OCI-LY3 (cell line): Measurements from ENCODE around the gene LIX1.

Experiments used
- H2AFZ ChIP-seq: fragments of 200-600, 300-600 bp; shearing (Covaris generic); 2 replicates; pipeline ENCODE4 v1.6.0; 2014; ENCODE audit warnings: antibody characterized with exemption, low read depth, low read length
- H3K27ac ChIP-seq: fragments of 200-600, 300-600 bp; sonication (generic); 2 replicates; pipeline ENCODE4 v1.5.1; 2014; ENCODE audit warnings: mild to moderate bottlenecking, low read length, moderate library complexity, mixed read lengths
- H3K27me3 ChIP-seq: fragments of 200-600, 300-600 bp; sonication (generic); 2 replicates; pipeline ENCODE4 v1.6.1; 2014; ENCODE audit warnings: low read depth, low read length, mixed read lengths
- H3K36me3 ChIP-seq: fragments of 200-600, 300-600 bp; sonication (generic); replicated peaks from 2 replicates; pipeline ENCODE3; 2014; ENCODE audit warnings: low read depth, low read length, mixed read lengths
- H3K4me1 ChIP-seq: fragments of 300-600, 200-600 bp; sonication (generic); 2 replicates; pipeline ENCODE4 v1.6.1; 2014; ENCODE audit warnings: low read length, mixed read lengths
- H3K4me2 ChIP-seq: fragments of 200-600, 300-600 bp; sonication (generic); 2 replicates; pipeline ENCODE4 v1.6.1; 2014; ENCODE audit warnings: low read length, mixed read lengths
- H3K4me3 ChIP-seq: fragments of 300-600, 200-600 bp; sonication (generic); 2 replicates; pipeline ENCODE4 v1.5.1; 2014; ENCODE audit warnings: antibody characterized with exemption, mild to moderate bottlenecking, low read length, moderate library complexity
- H3K79me2 ChIP-seq: fragments of 300-600, 200-600 bp; shearing (Covaris generic); 2 replicates; pipeline ENCODE4 v1.6.1; 2014; ENCODE audit warnings: mild to moderate bottlenecking, low read length, mixed read lengths
- H3K9ac ChIP-seq: fragments of 300-600, 200-600 bp; shearing (Covaris generic); 2 replicates; pipeline ENCODE4 v1.6.0; 2014; ENCODE audit warnings: mild to moderate bottlenecking, low read length, moderate library complexity
- H3K9me3 ChIP-seq: fragments of 200-600, 300-600 bp; shearing (Covaris generic); 2 replicates; pipeline ENCODE4 v1.6.1; 2014; ENCODE audit warnings: low read length, mixed read lengths; ENCODE audit not compliant: insufficient read depth
- H4K20me1 ChIP-seq: fragments of 200-600, 300-600 bp; sonication (generic); 2 replicates; pipeline ENCODE4 v1.6.1; 2016; ENCODE audit warnings: low read length, mixed read lengths; ENCODE audit not compliant: insufficient read depth
- EZH2phosphoT487 ChIP-seq: fragments of 200-600 bp; shearing (Covaris generic); IDR thresholded peaks from 2 replicates; pipeline ENCODE4 v1.6.1; 2018; ENCODE audit warnings: antibody characterized with exemption, mixed run types, low read depth
- TF ChIP-seq, protein P1 (sequence below): fragments of 200-600, 300-600 bp; sonication (generic); IDR thresholded peaks from 2 replicates; pipeline ENCODE4 v1.5.1; 2014; ENCODE audit warnings: antibody characterized with exemption, low read length, low read depth

LIX1 gene

DNA sequence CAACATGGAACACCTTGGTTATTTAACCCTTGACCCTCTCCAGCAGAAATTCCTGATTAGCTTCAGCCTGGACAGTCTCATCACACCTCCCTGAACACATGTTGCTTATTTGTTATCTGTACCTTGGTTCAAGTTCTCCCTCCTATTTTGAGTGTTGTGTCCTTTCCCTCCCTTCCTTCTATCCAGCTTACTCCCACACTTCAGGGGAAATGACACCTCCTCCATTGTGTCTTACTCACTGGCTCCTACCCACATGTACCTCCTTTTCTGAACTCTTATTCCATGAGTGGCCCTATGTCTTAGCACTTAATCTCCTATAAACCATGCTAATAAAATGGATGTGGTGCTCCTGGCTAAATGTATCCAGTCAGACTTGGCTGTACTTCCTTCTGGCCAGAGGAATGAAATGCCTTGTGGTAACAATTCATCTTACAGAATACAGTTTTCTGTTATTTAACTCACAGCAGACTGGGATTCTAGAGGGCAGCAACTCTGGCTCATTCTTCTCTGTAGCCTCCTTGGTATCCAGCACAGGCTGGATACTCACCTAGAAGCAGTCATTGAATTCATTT, 11.2 kb downstream of the LIX1 start:
- no peaks in the 10 kb centered on the region for H3K4me1 ChIP-seq
- no peak overlapping the region for H3K4me2 ChIP-seq
- H3K9ac ChIP-seq, result no peak overlapping the region
- H3K36me3 ChIP-seq, result no peaks in the 10 kb centered on the region
- no peak overlapping the region for H3K4me3 ChIP-seq
- no peaks in the 10 kb centered on the region for H3K9me3 ChIP-seq
- TF ChIP-seq, protein P1, sequence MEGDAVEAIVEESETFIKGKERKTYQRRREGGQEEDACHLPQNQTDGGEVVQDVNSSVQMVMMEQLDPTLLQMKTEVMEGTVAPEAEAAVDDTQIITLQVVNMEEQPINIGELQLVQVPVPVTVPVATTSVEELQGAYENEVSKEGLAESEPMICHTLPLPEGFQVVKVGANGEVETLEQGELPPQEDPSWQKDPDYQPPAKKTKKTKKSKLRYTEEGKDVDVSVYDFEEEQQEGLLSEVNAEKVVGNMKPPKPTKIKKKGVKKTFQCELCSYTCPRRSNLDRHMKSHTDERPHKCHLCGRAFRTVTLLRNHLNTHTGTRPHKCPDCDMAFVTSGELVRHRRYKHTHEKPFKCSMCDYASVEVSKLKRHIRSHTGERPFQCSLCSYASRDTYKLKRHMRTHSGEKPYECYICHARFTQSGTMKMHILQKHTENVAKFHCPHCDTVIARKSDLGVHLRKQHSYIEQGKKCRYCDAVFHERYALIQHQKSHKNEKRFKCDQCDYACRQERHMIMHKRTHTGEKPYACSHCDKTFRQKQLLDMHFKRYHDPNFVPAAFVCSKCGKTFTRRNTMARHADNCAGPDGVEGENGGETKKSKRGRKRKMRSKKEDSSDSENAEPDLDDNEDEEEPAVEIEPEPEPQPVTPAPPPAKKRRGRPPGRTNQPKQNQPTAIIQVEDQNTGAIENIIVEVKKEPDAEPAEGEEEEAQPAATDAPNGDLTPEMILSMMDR, result no peak
- no peak for TF ChIP-seq EZH2phosphoT487
- H2AFZ ChIP-seq, result no peak overlapping the region
- no peak overlapping the region for H3K27ac ChIP-seq
- H3K27me3 ChIP-seq, result no peaks in the 10 kb centered on the region
- no peaks in the 10 kb centered on the region for H3K79me2 ChIP-seq
- H4K20me1 ChIP-seq, result no peaks in the 10 kb centered on the region

DNA sequence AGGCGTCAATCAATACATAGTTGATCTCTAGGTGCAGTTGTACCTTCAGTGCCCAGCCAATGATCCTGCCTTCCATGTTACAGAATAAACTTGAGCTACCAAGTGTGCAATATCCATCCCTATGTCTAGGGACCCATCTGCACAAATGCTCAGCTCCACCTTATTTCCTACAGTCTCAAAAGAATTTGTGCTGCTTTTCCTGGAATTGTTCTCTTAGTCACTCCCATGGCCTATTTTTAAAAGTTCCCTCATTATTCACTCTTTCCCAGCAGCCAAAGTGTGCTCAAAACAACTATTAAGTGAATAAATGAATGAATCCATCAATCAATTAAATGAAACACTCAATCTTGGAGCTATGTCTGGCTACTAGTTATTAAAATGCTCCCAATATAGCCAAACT, 14.7 kb downstream of the LIX1 start:
- Histone ChIP-seq H3K36me3 (no peaks in the 10 kb centered on the region), H3K79me2 (no peaks in the 10 kb centered on the region), H4K20me1 (no peaks in the 10 kb centered on the region), H3K9me3 (no peaks in the 10 kb centered on the region), H3K9ac (no peak overlapping the region), H2AFZ (no peak overlapping the region), H3K4me3 (no peak overlapping the region), H3K4me1 (no peaks in the 10 kb centered on the region), H3K27ac (no peak overlapping the region), H3K27me3 (peaks cover 1% of the 10 kb centered on the region; the same call in 1 of the 2 replicates), H3K4me2 (no peak overlapping the region)
- no peak for TF ChIP-seq EZH2phosphoT487
- TF ChIP-seq, protein P1, result no peak

DNA sequence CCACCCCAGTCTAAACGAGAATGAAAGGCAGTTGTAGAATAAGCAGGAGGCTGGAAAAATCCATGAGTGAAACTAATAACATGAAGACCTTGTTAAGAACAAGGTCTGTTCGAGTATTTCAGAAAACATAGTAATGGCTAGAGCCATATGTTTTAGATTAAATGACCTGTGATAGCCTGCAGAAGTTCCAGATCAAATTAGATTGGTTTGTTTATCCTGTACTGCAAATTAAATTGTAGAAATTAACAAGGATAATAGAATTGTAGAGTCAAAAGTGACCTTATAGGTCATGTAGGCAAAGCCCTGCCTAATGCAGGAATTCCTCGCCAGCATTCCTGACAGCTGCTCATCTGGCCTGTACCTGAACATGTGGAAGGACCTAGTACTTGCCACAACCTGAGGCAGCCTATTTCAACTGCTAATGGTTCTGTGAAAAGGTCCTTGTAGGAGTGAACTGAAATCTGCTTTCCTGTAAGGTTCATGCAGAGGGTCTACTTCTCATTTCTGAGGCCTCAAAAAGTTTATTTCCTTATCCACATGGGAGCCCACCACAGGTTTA, 17.2 kb downstream of the LIX1 start:
- Histone ChIP-seq H3K9ac (no peak overlapping the region), H3K4me1 (no peaks in the 10 kb centered on the region), H3K79me2 (no peaks in the 10 kb centered on the region), H4K20me1 (no peaks in the 10 kb centered on the region), H3K27me3 (peaks cover 4% of the 10 kb centered on the region; the same call in 1 of the 2 replicates), H3K27ac (no peak overlapping the region), H3K36me3 (no peaks in the 10 kb centered on the region), H3K4me2 (no peak overlapping the region), H3K9me3 (no peaks in the 10 kb centered on the region), H3K4me3 (no peak overlapping the region), H2AFZ (no peak overlapping the region)
- TF ChIP-seq, protein P1, result no peak

DNA sequence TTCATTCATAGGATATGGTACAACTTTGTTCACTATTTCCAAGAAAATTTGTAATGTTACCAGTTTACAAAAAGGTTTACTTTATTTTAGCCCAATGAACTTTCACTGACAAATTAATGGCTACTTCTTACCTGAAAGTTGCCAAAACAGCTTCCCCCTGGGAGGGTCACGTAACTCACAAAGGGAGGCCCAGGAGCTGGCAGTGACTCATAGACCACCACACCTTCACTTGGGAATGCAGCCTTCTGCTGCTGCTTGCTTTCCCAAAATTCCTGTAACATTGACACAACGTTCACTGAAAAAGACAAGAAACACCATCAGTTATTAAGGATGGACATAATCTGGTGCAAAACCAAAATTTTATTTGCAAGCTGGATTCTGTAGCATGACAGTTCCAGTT, 18.1 kb downstream of the LIX1 start:
- Histone ChIP-seq H3K36me3 (no peaks in the 10 kb centered on the region), H4K20me1 (no peaks in the 10 kb centered on the region), H3K27ac (no peak overlapping the region), H3K9me3 (no peaks in the 10 kb centered on the region), H3K4me2 (no peak overlapping the region), H2AFZ (no peak overlapping the region), H3K9ac (no peak overlapping the region), H3K27me3 (peaks cover 4% of the 10 kb centered on the region; the same call in 1 of the 2 replicates), H3K4me1 (no peaks in the 10 kb centered on the region), H3K4me3 (no peak overlapping the region), H3K79me2 (no peaks in the 10 kb centered on the region)
- TF ChIP-seq EZH2phosphoT487, result no peak
- TF ChIP-seq, protein P1, result no peak
